WTC11 (cell line): ENCODE measurements around the gene CYB561D1. TPM values are rescaled to one million over a fixed set of nuclear protein-coding genes. Genes with fewer than 3 reads are reported as not detected.

ENCODE experiments used
- ATAC-seq: fragments of 200-7000 bp; cut with Tn5 transposase; 2 replicates; pipeline ENCODE4 v1.10.0; 2021; ENCODE audit warnings: mild to moderate bottlenecking, moderate library complexity
- CTCF ChIA-PET: fragments of 300-600 bp; sonication (Branson Sonifier 250); formaldehyde crosslinking; loops from one replicate; lab custom pipeline; 2021; ENCODE audit warnings: antibody characterized with exemption; lab: Charles Lee
- POLR2A ChIA-PET: fragments of 350-600 bp; sonication (Branson Sonifier 250); formaldehyde crosslinking; loops from one replicate; lab custom pipeline; 2021; ENCODE audit warnings: antibody characterized with exemption; lab: Charles Lee
- DNase-seq: peaks from one replicate; pipeline ENCODE4 v3.0.0; 2021; ENCODE audit warnings: low spot score
- H3K27ac Mint-ChIP-seq: 2 replicates; pipeline ENCODE4 v1.8.0; 2021; ENCODE audit warnings: mixed read lengths
- H3K27me3 Mint-ChIP-seq: 2 replicates; pipeline ENCODE4 v1.8.0; 2021; ENCODE audit warnings: low read depth, mild to moderate bottlenecking, moderate library complexity, mixed read lengths
- H3K36me3 Mint-ChIP-seq: 2 replicates; pipeline ENCODE4 v1.8.0; 2021; ENCODE audit warnings: mixed read lengths
- H3K4me1 Mint-ChIP-seq: 2 replicates; pipeline ENCODE4 v1.8.0; 2022; ENCODE audit warnings: mixed read lengths
- H3K4me3 Mint-ChIP-seq: 2 replicates; pipeline ENCODE4 v1.8.0; 2021; ENCODE audit warnings: mild to moderate bottlenecking, moderate library complexity, mixed read lengths
- H3K9me3 Mint-ChIP-seq: 2 replicates; pipeline ENCODE4 v1.8.0; 2021; ENCODE audit warnings: mixed read lengths
- AR ChIP-seq: fragments of 250-450 bp; sonication (Bioruptor Pico); IDR thresholded peaks from 2 replicates; pipeline ENCODE4 v1.9.0; 2021; ENCODE audit warnings: mild to moderate bottlenecking
- E2F5 ChIP-seq: sonication (generic); formaldehyde crosslinking; IDR thresholded peaks from 2 replicates; pipeline ENCODE4 v1.8.1; 2022; ENCODE audit warnings: mild to moderate bottlenecking, moderate library complexity, missing genetic modification reagents
- ERG ChIP-seq: fragments of 250-450 bp; sonication (Bioruptor Pico); IDR thresholded peaks from 2 replicates; pipeline ENCODE4 v1.8.0; 2021; ENCODE audit warnings: mild to moderate bottlenecking
- HMGA2 ChIP-seq: fragments of 250-450 bp; sonication (Bioruptor Pico); IDR thresholded peaks from 2 replicates; pipeline ENCODE4 v1.4.0; 2021; ENCODE audit warnings: mild to moderate bottlenecking, moderate library complexity
- IRF2 ChIP-seq: sonication (generic); formaldehyde crosslinking; IDR thresholded peaks from 2 replicates; pipeline ENCODE4 v1.8.0; 2022; ENCODE audit warnings: low read depth, missing genetic modification reagents, borderline replicate concordance
- JUN ChIP-seq: sonication (generic); formaldehyde crosslinking; IDR thresholded peaks from 2 replicates; pipeline ENCODE4 v1.8.0; 2023; ENCODE audit warnings: mild to moderate bottlenecking, missing genetic modification reagents
- MAX ChIP-seq: sonication (generic); formaldehyde crosslinking; IDR thresholded peaks from 2 replicates; pipeline ENCODE4 v1.8.0; 2022; ENCODE audit warnings: mild to moderate bottlenecking, missing genetic modification reagents
- MLX ChIP-seq: sonication (generic); formaldehyde crosslinking; IDR thresholded peaks from 2 replicates; pipeline ENCODE4 v1.8.1; 2023; ENCODE audit warnings: mild to moderate bottlenecking, missing genetic modification reagents, moderate library complexity
- MXD4 ChIP-seq: fragments of 250-450 bp; sonication (Bioruptor Pico); IDR thresholded peaks from 2 replicates; pipeline ENCODE4 v1.8.0; 2021; ENCODE audit warnings: mild to moderate bottlenecking, moderate library complexity, borderline replicate concordance
- SP1 ChIP-seq: sonication (generic); formaldehyde crosslinking; conservative IDR thresholded peaks from 2 replicates; pipeline ENCODE4 v1.8.1; 2022; ENCODE audit warnings: missing genetic modification reagents
- ZBTB43 ChIP-seq: sonication (generic); formaldehyde crosslinking; IDR thresholded peaks from 2 replicates; pipeline ENCODE4 v1.8.1; 2023; ENCODE audit warnings: mild to moderate bottlenecking, missing genetic modification reagents
- ZNF281 ChIP-seq: sonication (generic); formaldehyde crosslinking; IDR thresholded peaks from 2 replicates; pipeline ENCODE4 v1.8.0; 2023; ENCODE audit warnings: mild to moderate bottlenecking, missing genetic modification reagents
- ZNF425 ChIP-seq: fragments of 250-450 bp; sonication (Bioruptor Pico); conservative IDR thresholded peaks from 2 replicates; pipeline ENCODE4 v1.9.0; 2021; ENCODE audit warnings: mild to moderate bottlenecking
- ZNF512 ChIP-seq: sonication (generic); formaldehyde crosslinking; IDR thresholded peaks from 2 replicates; pipeline ENCODE4 v1.8.1; 2022; ENCODE audit warnings: missing genetic modification reagents, borderline replicate concordance
- total RNA-seq: library from RNA; stranded (reverse); gene quantifications from 3 replicates; pipeline ENCODE4 v1.2.3, GENCODE V29; 2021

CYB561D1 gene
- total RNA-seq, 1 experiment from 2014 or later, result 6.7 TPM

- TF ChIP-seq AR (CRISPR knock-in tag) (no peak), ZNF425 (CRISPR knock-in tag) (no peak), ZNF281 (CRISPR knock-in tag) (no peak)
These were observed 34.2 kb downstream of the CYB561D1 start (continued) for GRCh38 chr1:109527846-109528695.

- Mint-ChIP-seq H3K36me3 (no peaks in the 10 kb centered on the region), H3K4me1 (peaks cover 10% of the 10 kb centered on the region), H3K27me3 (peaks cover 8% of the 10 kb centered on the region), H3K27ac (no peak overlapping the region), H3K9me3 (peaks cover 6% of the 10 kb centered on the region), H3K4me3 (no peak overlapping the region)
- no peak for TF ChIP-seq MXD4 (CRISPR knock-in tag)
- TF ChIP-seq IRF2 (CRISPR knock-in tag), result no peak
- no peak for TF ChIP-seq ZBTB43 (CRISPR knock-in tag)
- TF ChIP-seq HMGA2, result no peak
- TF ChIP-seq ERG (CRISPR knock-in tag), result no peak
- TF ChIP-seq MLX (CRISPR knock-in tag), result no peak
- TF ChIP-seq ZNF512 (CRISPR knock-in tag), result no peak
- no peak for TF ChIP-seq JUN (CRISPR knock-in tag)
- no peak for TF ChIP-seq SP1 (CRISPR knock-in tag)
- no peak for TF ChIP-seq MAX (CRISPR knock-in tag)
- no peak for TF ChIP-seq E2F5 (CRISPR knock-in tag)
- ChIA-PET CTCF (interaction anchor here (2.5 to 16.4 kb wide), 3 partner anchors 21 to 45 kb away, joined by 12 to 740 read pairs (median 128); partner anchors contain the start of genes AMIGO1, ATXN7L2 and CYB561D1), POLR2A (no interaction called here)
- DNase-seq, result no peak
- no peak for ATAC-seq
These were observed 34.8 kb downstream of the CYB561D1 start for GRCh38 chr1:109528712-109529111.
